Mesodermal cell (in vitro differentiated cells): Measurements from ENCODE around the gene EYA3.

ENCODE experiments used
- H3K27ac ChIP-seq: 2 replicates; pipeline ENCODE4 v1.7.0; 2013; ENCODE audit warnings: mild to moderate bottlenecking, low read depth, low read length, moderate library complexity; ENCODE audit not compliant: severe bottlenecking
- H3K36me3 ChIP-seq: 2 replicates; pipeline ENCODE4 v1.7.1; 2013; ENCODE audit warnings: mild to moderate bottlenecking, low read length, moderate library complexity; ENCODE audit not compliant: control insufficient read depth, insufficient read depth
- H3K4me1 ChIP-seq: one replicate; pipeline ENCODE4 v1.7.1; 2013; ENCODE audit warnings: mild to moderate bottlenecking, low read length; ENCODE audit not compliant: insufficient read depth, control insufficient read depth, poor library complexity, severe bottlenecking
- H3K4me3 ChIP-seq: 2 replicates; pipeline ENCODE4 v1.7.0; 2013; ENCODE audit warnings: low read length, control low read depth, mild to moderate bottlenecking; ENCODE audit not compliant: insufficient read depth, poor library complexity, severe bottlenecking; ENCODE audit errors: extremely low read depth
- H3K9me3 ChIP-seq: 2 replicates; pipeline ENCODE4 v1.7.1; 2013; ENCODE audit warnings: mild to moderate bottlenecking, low read length, moderate library complexity; ENCODE audit not compliant: control insufficient read depth
- WGBS, 2 experiments: methylation state at CpG; one replicate each; pipeline ENCODE4 v1.1.5; 2013; ENCODE audit warnings: missing lambda C conversion rate in 2 of 2; ENCODE audit not compliant: insufficient coverage in 2 of 2; 5-methylcytosine and 5-hydroxymethylcytosine counted together

The EYA3 gene

DNA sequence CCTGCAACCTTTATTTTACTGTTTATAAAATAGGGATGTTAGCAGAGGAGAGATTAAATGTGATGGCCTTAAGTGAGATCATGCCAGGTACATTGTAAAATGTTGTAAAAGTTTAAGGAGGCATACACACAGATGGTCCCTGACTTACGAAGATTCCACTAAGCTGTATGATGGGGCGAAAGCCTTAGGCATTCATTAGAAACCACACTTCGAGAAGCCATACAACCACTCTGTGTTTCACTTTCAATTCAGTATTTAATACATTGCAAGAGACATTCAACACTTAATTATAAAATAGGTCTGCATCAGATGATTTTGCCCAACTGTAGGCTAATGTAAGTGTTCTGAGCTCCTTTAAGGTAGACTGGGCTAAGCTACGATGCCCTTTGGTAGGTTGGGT lies 149.9 kb downstream of the EYA3 start:
- Histone ChIP-seq H3K27ac (no peak overlapping the region), H3K9me3 (no peaks in the 10 kb centered on the region), H3K4me3 (no peak overlapping the region), H3K36me3 (no peaks in the 10 kb centered on the region), H3K4me1 (peaks cover 6% of the 10 kb centered on the region)
- WGBS, 2 experiments, result 95 to 100% methylated on average over 2 to 4 of the region's 4 CpGs

DNA sequence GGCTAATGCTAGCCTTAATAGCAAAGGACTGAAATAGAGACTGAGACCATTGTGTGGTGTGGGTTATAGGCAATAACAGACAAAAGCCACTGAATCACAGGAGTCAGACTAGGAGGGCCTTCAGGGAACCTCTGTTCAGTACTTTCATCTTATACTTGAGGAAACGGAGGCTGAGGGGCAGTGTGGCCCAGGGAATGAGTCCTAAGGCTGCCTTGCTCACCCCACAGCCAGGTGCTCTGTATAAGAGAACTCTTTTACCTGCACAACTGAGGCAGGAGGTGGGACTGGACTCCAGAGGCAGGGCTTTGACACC lies 150.9 kb downstream of the EYA3 start:
- WGBS, 2 experiments, result 13 to 33% methylated on average over 1 of the region's 1 CpG
- no peaks in the 10 kb centered on the region for H3K9me3 ChIP-seq
- H3K4me3 ChIP-seq, result no peak overlapping the region
- no peaks in the 10 kb centered on the region for H3K36me3 ChIP-seq
- H3K4me1 ChIP-seq, result peaks cover 6% of the 10 kb centered on the region
- no peak overlapping the region for H3K27ac ChIP-seq

DNA sequence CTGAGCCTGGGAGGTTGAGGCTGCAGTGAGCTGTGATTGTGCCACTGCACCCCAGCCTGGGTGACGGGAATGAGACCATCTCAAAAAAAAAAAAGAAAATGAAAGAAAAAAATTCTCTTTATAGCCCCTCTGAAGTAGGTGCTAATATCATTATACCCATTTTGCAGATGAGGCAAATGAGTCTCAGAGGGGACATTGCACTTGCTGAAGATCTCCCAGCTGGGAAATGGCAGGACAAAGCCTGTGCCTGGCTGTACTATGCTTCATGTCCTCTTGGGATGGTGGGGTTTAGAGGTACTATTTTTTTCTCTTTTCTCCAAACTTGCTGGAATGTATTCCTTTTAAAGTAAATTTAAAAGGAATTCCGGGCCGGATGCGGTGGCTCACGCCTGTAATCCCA lies 152.0 kb downstream of the EYA3 start:
- Histone ChIP-seq H3K36me3 (no peaks in the 10 kb centered on the region), H3K4me3 (no peak overlapping the region), H3K9me3 (no peaks in the 10 kb centered on the region), H3K27ac (no peak overlapping the region), H3K4me1 (peaks cover 6% of the 10 kb centered on the region)
- WGBS, 2 experiments, result 91% methylated on average over 4 of the region's 5 CpGs; no CpG with 5 or more reads in 1 of the 2 experiments

DNA sequence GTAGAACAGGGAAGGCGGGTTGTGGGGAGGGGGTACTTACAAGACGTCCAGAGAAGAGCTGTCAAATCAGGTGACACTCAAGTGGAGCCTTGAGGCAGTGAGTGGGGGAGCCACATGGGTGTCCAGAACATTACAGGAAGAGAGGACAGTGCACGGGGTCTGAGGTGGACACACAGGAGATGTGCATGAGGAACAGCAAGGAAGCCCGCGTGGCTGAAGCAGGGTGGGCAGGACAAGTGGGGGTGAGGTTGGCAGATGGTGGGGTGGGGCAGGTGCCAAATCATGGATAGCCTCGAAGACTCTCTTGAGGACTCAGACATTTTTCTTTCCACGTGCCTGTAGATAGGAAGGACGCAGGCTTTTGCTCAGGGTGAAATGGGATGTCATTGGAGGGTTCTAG lies 152.7 kb downstream of the EYA3 start:
- Histone ChIP-seq H3K4me3 (no peak overlapping the region), H3K4me1 (peaks cover 6% of the 10 kb centered on the region), H3K36me3 (no peaks in the 10 kb centered on the region), H3K27ac (no peak overlapping the region), H3K9me3 (no peaks in the 10 kb centered on the region)
- 79 to 83% methylated on average over 7 to 8 of the region's 8 CpGs for WGBS, 2 experiments

DNA sequence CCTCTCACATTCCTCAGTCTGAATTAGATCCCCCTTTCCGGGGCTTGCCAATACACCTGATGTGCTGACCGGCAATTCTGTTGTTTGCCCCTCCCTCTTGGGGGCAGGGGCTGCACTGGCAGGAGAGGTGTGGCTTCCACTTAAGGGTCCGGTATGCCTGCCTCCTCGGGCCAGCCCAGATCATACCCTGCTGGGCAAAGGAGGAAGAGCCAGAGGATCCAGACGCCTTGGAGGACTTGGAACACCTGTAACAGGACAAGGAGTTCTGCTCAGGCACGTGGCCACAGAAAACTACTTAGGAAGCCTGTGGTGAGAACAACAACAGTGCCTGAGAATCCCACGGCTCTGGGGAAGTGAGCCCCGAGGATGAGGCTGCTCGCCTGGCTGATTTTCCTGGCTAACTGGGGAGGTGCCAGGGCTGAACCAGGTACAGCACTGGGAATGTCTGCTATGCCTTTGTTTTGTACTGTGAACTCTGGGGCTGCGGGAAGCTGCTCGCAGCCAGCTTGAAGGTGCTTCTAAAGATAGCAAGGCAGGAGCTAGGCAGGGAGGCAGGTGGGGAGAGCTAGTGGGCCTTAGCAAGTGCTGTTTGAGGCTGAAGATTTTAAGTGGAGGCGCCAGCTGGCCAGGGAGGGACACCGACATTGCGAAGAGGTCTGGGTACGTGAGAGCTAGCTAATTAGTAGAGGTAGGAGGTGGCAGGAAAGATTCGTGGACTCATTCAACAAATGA lies 153.4 kb downstream of the EYA3 start, which contains the start of gene SMPDL3B:
TSS of gene SMPDL3B (plus strand) at position 183 of the 732 bp plus-strand sequence. CDS start at position 367, 184 bp downstream.
- H3K4me3 ChIP-seq, result no peak within 1 kb of the TSS
- H3K9me3 ChIP-seq, result no peaks in the 10 kb centered on the region
- no peaks in the 10 kb centered on the region for H3K36me3 ChIP-seq
- 16 to 21% methylated on average over 15 to 16 of the region's 16 CpGs for WGBS, 2 experiments
- peaks cover 6% of the 10 kb centered on the region for H3K4me1 ChIP-seq
- no peak within 1 kb of the TSS for H3K27ac ChIP-seq

DNA sequence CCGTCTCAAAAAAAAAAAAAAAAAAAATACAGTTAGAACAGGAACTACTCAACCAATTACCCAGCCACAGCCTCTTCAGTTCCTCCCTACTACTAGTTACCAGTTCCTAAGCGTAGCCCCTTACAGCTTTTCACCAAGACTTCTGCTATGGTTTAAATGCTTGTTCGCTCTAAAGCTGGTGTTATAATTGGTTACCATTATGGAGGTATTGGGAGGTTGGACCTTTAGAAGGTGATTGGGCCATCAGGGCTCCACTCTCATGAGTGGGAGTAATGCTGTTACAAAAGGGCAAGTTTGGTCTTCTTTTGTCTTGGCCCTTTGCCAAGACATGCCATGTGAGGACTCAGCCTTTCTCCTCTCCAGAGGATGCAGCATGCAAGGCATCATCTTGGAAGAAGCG lies 156.7 kb downstream of the EYA3 start:
- Histone ChIP-seq H3K36me3 (no peaks in the 10 kb centered on the region), H3K4me3 (no peak overlapping the region), H3K4me1 (peaks cover 6% of the 10 kb centered on the region), H3K27ac (no peak overlapping the region), H3K9me3 (no peaks in the 10 kb centered on the region)
- WGBS, 2 experiments, result 100% methylated on average over 1 to 2 of the region's 4 CpGs

DNA sequence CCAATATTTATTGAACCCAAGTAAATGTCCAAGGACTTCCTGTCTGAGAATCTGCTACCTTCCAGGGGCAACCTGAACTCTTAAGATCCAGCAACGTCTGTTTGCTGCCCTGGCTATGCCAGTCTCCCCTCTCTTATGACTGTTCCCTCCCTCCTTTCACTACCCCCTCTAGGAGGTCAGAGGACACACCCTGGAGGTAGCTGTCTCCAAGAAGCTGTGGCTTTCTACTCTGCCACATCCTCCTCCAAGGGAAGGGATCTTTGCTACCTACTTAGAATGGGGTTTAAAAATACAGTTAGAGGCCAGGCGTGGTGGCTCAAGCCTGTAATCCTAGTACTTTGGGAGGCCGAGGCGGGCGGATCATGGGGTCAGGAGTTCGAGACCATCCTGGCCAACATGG lies 157.2 kb downstream of the EYA3 start:
- no peaks in the 10 kb centered on the region for H3K36me3 ChIP-seq
- H3K4me1 ChIP-seq, result peaks cover 6% of the 10 kb centered on the region
- no peaks in the 10 kb centered on the region for H3K9me3 ChIP-seq
- H3K4me3 ChIP-seq, result no peak overlapping the region
- H3K27ac ChIP-seq, result no peak overlapping the region
- WGBS, 2 experiments, result 67 to 89% methylated on average over 1 to 6 of the region's 6 CpGs

DNA sequence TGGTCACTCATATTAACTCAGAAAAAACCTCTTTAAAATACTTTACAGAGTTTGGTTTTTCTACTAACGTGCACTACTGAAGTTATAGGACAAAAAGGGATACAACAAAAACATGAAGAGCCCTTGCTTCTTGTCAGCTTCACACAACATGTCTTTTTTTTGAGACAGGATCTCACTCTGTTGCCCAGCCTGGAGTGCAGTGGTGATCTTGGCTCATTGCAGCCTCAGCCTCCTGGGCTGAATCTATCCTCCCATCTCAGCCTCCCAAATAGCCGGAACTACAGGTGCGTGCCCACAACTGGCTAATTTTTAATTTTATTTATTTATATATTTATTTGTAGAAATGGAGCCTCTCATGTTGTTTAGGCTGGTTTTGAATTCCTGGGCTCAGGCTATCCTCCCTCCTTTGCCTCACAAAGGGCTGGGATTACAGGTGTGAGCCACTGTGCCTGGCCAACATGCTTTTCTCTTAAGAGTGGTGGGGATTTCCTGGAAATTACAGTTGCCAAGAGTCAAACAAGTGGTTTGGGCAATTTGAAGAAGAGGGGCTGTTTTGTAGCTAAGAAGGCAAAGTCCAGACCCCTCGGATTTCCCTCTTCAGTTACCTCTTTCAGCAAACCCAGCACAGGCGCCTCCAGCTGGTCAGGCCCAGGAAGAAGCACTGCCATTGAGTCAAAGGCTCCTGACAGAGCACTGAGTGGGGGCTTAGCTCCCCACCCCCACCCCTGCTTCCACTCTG lies 160.0 kb downstream of the EYA3 start:
- Histone ChIP-seq H3K27ac (no peak overlapping the region), H3K4me3 (no peak overlapping the region), H3K36me3 (no peaks in the 10 kb centered on the region), H3K9me3 (no peaks in the 10 kb centered on the region), H3K4me1 (no peaks in the 10 kb centered on the region)
- 100% methylated on average over 2 of the region's 5 CpGs; no CpG with 5 or more reads in 1 of the 2 experiments for WGBS, 2 experiments

DNA sequence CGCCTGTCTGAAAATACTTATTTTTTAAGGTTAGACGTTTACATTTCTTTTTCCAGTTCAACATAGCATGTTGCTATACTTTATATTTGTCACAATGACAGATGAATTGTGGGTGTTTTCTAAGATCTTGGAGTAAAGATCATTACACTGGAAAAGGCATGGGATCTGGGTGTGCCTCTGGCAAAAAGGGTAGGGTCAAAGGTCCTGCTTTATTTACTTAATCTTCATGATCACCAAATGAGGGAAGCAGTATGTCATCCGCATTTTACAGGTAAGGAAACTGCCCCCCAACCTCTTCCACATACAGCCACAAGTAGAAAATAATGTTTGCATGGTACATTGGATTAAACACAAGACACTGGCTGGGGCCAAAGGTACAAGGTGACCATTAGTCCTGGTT lies 166.1 kb downstream of the EYA3 start:
- H3K4me3 ChIP-seq, result no peak overlapping the region
- H3K9me3 ChIP-seq, result no peaks in the 10 kb centered on the region
- 100% methylated on average over 1 of the region's 3 CpGs; no CpG with 5 or more reads in 1 of the 2 experiments for WGBS, 2 experiments
- no peak overlapping the region for H3K27ac ChIP-seq
- H3K4me1 ChIP-seq, result no peaks in the 10 kb centered on the region
- no peaks in the 10 kb centered on the region for H3K36me3 ChIP-seq
